Stimulated activated CD8-positive, alpha-beta memory T cell treated with anti-CD3 and anti-CD28 coated beads, Interleukin-4, amount 100 ng/mL, for 4 hours (primary cell): Measurements from ENCODE around the gene NRXN3.

Experiments used
- DNase-seq, 2 donors: peaks; one replicate each; pipeline ENCODE4 v3.0.0-alpha.2; 2020; ENCODE audit warnings: low read depth in 2 of 2, low spot score in 1 of 2

The NRXN3 gene

GRCh38 chr14:79325557-79325956, 1155.4 kb downstream of the NRXN3 start:
- DNase-seq, result no peak

GRCh38 chr14:79328863-79329262, 1158.7 kb downstream of the NRXN3 start:
- DNase-seq, result no peak

GRCh38 chr14:79331830-79332229, 1161.7 kb downstream of the NRXN3 start:
- DNase-seq, result no peak

- DNase-seq, result no peak
These were observed 1162.5 kb downstream of the NRXN3 start for GRCh38 chr14:79332504-79333197.

- DNase-seq, result no peak
These were observed 1163.0 kb downstream of the NRXN3 start for GRCh38 chr14:79333198-79333546.

- DNase-seq, result no peak
These were observed 1164.1 kb downstream of the NRXN3 start for GRCh38 chr14:79334272-79334671.

GRCh38 chr14:79337761-79338160, 1167.6 kb downstream of the NRXN3 start:
- no peak for DNase-seq

- DNase-seq, result no peak
These were observed 1172.8 kb downstream of the NRXN3 start for GRCh38 chr14:79342942-79343341.

GRCh38 chr14:79351011-79351410, 1180.8 kb downstream of the NRXN3 start:
- no peak for DNase-seq

GRCh38 chr14:79352076-79352630, 1182.0 kb downstream of the NRXN3 start:
- DNase-seq, result no peak

- no peak for DNase-seq
These were observed 1184.2 kb downstream of the NRXN3 start for GRCh38 chr14:79354336-79354735.

GRCh38 chr14:79356040-79356439, 1185.9 kb downstream of the NRXN3 start:
- no peak for DNase-seq

GRCh38 chr14:79357307-79357706, 1187.1 kb downstream of the NRXN3 start:
- DNase-seq, result no peak

GRCh38 chr14:79363291-79363690, 1193.1 kb downstream of the NRXN3 start:
- no peak for DNase-seq

- no peak for DNase-seq
These were observed 1199.5 kb downstream of the NRXN3 start for GRCh38 chr14:79369359-79370332.

- no peak for DNase-seq
These were observed 1200.8 kb downstream of the NRXN3 start for GRCh38 chr14:79370969-79371368.

GRCh38 chr14:79373451-79373850, 1203.3 kb downstream of the NRXN3 start:
- no peak for DNase-seq

- no peak for DNase-seq
These were observed 1205.2 kb downstream of the NRXN3 start for GRCh38 chr14:79375356-79375755.

- DNase-seq, result no peak
These were observed 1206.4 kb downstream of the NRXN3 start for GRCh38 chr14:79376557-79376956.

- no peak for DNase-seq
These were observed 1207.8 kb downstream of the NRXN3 start for GRCh38 chr14:79378020-79378419.

GRCh38 chr14:79379266-79379665, 1209.1 kb downstream of the NRXN3 start:
- DNase-seq, result no peak

GRCh38 chr14:79383031-79383430, 1212.9 kb downstream of the NRXN3 start:
- DNase-seq, result no peak
